Subcutaneous adipose tissue (tissue), 4 donors: Measurements from ENCODE around the gene TWNK. TPM values are rescaled to one million over a fixed set of nuclear protein-coding genes. Genes with fewer than 3 reads are reported as not detected.

Experiments used
- total RNA-seq, 4 donors: library from RNA; depleted of rRNA; stranded (reverse); fragments of >200 nt; gene quantifications; one replicate each; pipeline ENCODE4 v1.1.0, GENCODE V29; 2016
- TF ChIP-seq, protein P1 (sequence below): fragments of 450-650 bp; IDR thresholded peaks from one replicate; pipeline ENCODE4 v1.5.1; 2016; ENCODE audit warnings: low read depth, mild to moderate bottlenecking, control low read depth, antibody characterized with exemption, moderate library complexity

Gene TWNK
- total RNA-seq, 4 donors from 2014 or later = 2.4 to 6.2 (median 3.3) TPM

DNA sequence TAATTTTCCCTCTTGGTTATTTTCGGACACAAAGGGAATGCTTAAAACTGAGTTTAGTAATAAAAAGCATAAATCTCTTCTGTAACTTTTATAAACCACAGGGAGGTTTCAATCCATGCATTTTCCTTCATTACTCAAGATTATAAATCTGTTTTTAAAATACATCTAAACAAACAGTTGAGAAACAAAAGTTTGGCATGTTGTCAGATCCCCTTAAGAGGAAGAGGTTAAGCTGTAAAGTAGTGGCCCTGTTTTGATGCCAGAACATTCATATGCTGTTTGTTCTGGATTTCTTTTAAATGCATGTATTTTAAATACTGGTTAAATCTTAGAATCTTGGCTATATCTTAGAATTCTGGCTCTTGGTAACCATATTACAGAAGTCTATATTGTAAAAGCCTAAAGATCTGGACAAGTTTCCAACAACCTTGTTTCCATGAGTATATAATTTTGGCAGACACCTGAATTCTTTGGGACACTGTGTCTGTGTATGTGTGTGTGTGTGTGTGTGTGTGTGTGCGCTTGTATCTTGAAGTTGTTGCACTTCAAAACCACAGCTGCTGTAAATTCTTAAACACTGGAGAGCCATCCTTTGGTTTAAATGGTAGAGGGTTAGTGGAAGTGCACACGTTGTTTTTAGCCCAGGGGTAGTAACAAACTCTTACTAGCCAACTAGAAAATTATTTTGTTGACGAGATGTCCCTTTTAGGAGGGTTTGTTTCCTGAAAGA, 24.8 kb upstream of the TWNK start:
- TF ChIP-seq, protein P1, sequence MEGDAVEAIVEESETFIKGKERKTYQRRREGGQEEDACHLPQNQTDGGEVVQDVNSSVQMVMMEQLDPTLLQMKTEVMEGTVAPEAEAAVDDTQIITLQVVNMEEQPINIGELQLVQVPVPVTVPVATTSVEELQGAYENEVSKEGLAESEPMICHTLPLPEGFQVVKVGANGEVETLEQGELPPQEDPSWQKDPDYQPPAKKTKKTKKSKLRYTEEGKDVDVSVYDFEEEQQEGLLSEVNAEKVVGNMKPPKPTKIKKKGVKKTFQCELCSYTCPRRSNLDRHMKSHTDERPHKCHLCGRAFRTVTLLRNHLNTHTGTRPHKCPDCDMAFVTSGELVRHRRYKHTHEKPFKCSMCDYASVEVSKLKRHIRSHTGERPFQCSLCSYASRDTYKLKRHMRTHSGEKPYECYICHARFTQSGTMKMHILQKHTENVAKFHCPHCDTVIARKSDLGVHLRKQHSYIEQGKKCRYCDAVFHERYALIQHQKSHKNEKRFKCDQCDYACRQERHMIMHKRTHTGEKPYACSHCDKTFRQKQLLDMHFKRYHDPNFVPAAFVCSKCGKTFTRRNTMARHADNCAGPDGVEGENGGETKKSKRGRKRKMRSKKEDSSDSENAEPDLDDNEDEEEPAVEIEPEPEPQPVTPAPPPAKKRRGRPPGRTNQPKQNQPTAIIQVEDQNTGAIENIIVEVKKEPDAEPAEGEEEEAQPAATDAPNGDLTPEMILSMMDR = no peak

DNA sequence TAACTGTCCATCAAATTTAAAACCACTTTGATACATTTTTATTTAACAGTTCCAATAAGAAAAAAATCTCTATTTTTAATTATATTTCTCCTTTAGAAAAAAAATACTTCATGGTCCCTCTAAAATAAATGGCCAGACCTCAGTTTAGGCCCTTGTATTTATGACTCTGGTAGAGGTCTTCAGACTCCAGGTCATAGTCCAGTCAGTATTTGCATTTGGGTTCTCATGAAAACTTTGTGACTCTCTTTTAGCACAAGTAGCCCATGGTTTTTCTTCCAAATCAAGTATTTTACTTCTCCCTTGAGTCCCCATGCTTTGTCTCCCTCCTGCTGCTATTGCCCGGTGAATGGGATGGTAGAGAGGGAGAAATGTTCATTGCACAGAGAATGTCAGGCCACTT, 23.5 kb upstream of the TWNK start:
- TF ChIP-seq, protein P1 = no peak

DNA sequence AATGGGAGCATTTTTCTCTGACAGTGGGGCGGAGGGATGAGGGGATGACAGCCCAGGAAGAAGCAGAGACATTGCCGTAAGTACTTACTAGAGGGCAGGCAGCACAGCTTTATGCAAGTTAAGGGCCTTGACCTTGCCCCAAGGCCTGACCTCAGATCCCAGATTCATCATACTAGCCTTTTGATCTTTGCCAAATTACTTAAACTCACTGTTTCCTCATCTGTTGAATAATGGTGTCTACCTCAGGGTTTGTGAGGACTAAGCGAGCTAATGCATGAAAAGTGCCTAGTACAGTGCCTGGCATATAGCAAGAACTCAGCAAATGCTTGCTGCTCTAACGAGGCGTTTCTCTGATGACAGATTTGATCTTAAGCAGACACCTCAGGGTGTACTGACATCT, 21.5 kb upstream of the TWNK start:
- TF ChIP-seq, protein P1 = no peak

DNA sequence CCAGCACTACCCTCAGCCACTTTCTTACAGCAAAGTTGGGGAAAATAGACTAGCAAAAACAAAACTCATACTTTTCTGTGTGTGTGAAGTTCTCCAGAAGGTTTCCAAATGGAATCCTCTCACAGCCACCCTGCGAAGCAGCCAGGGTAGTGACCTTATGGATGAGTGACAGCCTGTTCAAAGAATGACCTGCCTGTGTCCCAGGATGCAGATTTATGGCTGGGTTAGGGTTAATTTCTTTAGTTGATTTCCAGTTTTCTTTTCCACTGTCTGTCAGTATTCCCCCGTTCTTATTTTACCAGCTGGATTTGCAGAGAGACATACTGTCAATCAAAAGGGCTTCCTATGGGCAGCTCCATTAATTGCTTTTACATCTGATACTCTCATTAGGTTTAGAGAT, 20.5 kb upstream of the TWNK start:
- TF ChIP-seq, protein P1 = no peak

DNA sequence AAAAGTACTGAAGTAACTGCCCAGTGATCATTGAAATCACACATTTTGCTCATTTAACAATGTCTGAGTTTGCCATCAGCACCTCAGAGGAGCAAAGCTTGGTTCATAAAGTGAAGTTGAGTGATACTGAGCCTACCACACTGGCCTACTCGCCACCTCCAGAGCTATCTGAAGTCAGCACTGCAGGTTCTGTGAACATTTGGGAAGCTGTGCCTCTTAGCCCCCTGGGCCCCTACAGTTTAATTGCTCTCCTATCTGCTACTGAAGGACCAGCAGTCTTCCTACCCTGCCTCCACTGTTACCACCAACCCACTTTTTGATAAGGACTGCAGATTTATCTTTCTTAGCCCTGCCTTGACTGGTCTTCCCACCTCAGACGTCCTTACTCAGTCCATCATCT, 20.0 kb upstream of the TWNK start:
- TF ChIP-seq, protein P1 = no peak

DNA sequence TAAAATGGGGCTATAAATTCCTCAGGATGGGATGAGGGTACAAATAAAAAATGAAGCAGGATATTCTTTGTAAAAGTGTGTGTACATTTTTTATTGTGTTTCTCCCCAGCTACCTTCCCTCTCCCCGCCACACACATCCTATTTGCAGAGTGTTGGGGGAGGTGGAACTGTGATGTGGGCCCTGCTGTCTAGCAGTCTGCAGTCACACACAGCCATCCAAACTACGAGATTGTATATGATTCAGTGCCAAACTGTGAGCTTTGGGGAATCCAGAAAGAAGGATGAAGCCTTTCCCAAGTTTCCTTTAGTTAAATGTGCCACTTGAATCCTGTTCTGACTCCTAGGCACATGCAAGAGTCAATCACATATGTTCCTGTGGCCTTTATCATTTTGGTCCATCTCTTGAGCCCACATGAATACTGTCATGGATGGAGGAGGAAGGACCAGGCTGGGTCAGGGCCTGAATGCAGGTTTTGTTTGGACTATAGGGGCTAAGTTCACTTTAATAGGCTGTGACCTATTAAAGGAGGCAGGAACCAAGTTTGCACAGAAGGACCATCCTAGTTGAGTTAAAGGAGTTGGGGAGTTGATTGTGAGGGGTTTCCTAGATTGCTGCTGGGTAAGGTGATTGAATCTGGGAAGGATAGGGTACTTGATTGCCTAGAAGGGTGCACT, 19.1 kb upstream of the TWNK start:
- TF ChIP-seq, protein P1 = no peak

DNA sequence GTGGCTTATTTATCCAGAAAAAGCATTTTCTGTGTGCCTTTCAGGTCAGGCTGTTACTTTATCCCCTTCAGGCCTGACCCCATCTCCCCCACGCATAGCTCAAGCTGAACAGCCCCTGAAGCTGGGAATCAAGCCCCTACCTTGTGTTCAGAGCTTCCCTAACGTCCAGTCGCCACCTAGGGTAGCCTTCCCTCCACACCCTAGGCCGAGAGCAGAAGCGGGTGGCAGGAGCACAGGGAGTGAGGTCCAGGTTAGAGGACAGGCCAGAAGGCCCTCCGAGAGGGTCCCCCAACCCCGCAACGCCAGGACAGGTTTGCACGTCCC, 18.5 kb upstream of the TWNK start:
- TF ChIP-seq, protein P1 = no peak
